ENCODE measurements around the gene MYH9.

GRCh38 chr22:36246718-36247117 is 141.0 kb downstream of the MYH9 start:
- TF ChIP-seq TCF7L2 (IDR thresholded peaks at IDR 0.05; ENCODE audit: low read depth, low read length) (no peak), CTCF (IDR thresholded peaks at IDR 0.05) (no peak), POLR2AphosphoS5 (IDR thresholded peaks at IDR 0.05; ENCODE audit: low read depth, low read length) (no peak), SIN3A (IDR thresholded peaks at IDR 0.05; ENCODE audit: borderline replicate concordance, insufficient read depth, low read depth, low read length) (no peak)

Measured in Panc1 (cell line).